Measurements from ENCODE around the gene CBR3. TPM values are rescaled to one million over a fixed set of nuclear protein-coding genes. Genes with fewer than 3 reads are reported as not detected.

Gene CBR3
- total and polyA plus RNA-seq, 9 of the 15 experiments (the other 6 are each of a cell fraction or from before 2014, with no cell fraction given), result not detected

GRCh38 chr21:36169470-36170128, 34.7 kb downstream of the CBR3 start:
- WGBS (ENCODE audit: insufficient coverage, low coverage, missing lambda C conversion rate), result 31% methylated on average over 19 of the region's 19 CpGs

More at GRCh38 chr21:36169470-36170128, 34.7 kb downstream of the CBR3 start:
- Histone ChIP-seq H3K4me2 (ENCODE audit: insufficient read depth, low read length) (no peak overlapping the region), H3K4me1 (replicated peaks in 1 of 2; ENCODE audit: control insufficient read depth in 2 of 2, insufficient read depth in 2 of 2, low read length in 2 of 2) (peaks cover 0 to 3% of the 10 kb centered on the region in 2 experiments; a peak in 2 of 5 replicates), H4K20me1 (replicated peaks; ENCODE audit: control insufficient read depth, insufficient read depth, low read length) (no peaks in the 10 kb centered on the region), H3K9me3 (replicated peaks; ENCODE audit: control insufficient read depth, insufficient read depth, low read depth, low read length) (no peaks in the 10 kb centered on the region), H3K27me3 (ENCODE audit: control insufficient read depth in 2 of 2, insufficient read depth in 2 of 2, low read length in 2 of 2) (peaks cover 0 to 23% of the 10 kb centered on the region in 2 experiments; a peak in 2 of 5 replicates), H3K79me2 (ENCODE audit: control insufficient read depth, insufficient read depth, low read length) (no peaks in the 10 kb centered on the region), H3K9me1 (ENCODE audit: control insufficient read depth, insufficient read depth, low read length) (no peaks in the 10 kb centered on the region), H3K9ac (ENCODE audit: insufficient read depth in 1 of 2, low read depth in 2 of 2, low read length in 2 of 2) (no peak overlapping the region), H3K27ac (ENCODE audit: extremely low read depth, low read depth, low read length) (no peak overlapping the region), H3K36me3 (ENCODE audit: control insufficient read depth, insufficient read depth, low read length) (no peaks in the 10 kb centered on the region), H3K4me3 (no peak overlapping the region), H2AFZ (ENCODE audit: low read depth, low read length) (no peak overlapping the region)
- in situ Hi-C loops (cut with MboI) (no loop called here), intact Hi-C loops (cut with micrococcal nuclease) (no loop called here)
- BruUV-seq (replicated peaks), result no TSS peak
- no peak for DNase-seq (ENCODE audit: extremely low read depth in 1 of 4, low spot score in 3 of 4)
- no peak for FAIRE-seq
- CTCF ChIA-PET (ENCODE audit: low intra/inter-chr PET ratio), result no interaction called here
- POLR2A ChIA-PET, result interaction anchor here (0.5 to 1.3 kb wide), 3 partner anchors 9 to 150 kb away, joined by 3 read pairs; partner anchors contain the start of gene MORC3
- peak; percentile 37; the same call in 1 of the 3 replicates for ATAC-seq
- no peak for TF ChIP-seq KDM2B (CRISPR knock-in tag; IDR thresholded peaks at IDR 0.05)
- TF ChIP-seq, protein P1, sequence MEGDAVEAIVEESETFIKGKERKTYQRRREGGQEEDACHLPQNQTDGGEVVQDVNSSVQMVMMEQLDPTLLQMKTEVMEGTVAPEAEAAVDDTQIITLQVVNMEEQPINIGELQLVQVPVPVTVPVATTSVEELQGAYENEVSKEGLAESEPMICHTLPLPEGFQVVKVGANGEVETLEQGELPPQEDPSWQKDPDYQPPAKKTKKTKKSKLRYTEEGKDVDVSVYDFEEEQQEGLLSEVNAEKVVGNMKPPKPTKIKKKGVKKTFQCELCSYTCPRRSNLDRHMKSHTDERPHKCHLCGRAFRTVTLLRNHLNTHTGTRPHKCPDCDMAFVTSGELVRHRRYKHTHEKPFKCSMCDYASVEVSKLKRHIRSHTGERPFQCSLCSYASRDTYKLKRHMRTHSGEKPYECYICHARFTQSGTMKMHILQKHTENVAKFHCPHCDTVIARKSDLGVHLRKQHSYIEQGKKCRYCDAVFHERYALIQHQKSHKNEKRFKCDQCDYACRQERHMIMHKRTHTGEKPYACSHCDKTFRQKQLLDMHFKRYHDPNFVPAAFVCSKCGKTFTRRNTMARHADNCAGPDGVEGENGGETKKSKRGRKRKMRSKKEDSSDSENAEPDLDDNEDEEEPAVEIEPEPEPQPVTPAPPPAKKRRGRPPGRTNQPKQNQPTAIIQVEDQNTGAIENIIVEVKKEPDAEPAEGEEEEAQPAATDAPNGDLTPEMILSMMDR (IDR thresholded peaks at IDR 0.05 in 2 of 3, conservative IDR thresholded peaks at IDR 0.05 in 1 of 3; ENCODE audit: insufficient read depth in 2 of 3, low read depth in 1 of 3, low read length in 3 of 3), result peak; percentile 10 to 34 (median 18); a peak in 2 of 6 replicates

Measured in K562 (cell line).